ENCODE data around the gene RPTOR.

Gene RPTOR

GRCh38 chr17:80856863-80857755 lies 312.5 kb downstream of the RPTOR start:
- FAIRE-seq = no peak

GRCh38 chr17:80857756-80858171 lies 313.1 kb downstream of the RPTOR start:
- FAIRE-seq = no peak

DNA sequence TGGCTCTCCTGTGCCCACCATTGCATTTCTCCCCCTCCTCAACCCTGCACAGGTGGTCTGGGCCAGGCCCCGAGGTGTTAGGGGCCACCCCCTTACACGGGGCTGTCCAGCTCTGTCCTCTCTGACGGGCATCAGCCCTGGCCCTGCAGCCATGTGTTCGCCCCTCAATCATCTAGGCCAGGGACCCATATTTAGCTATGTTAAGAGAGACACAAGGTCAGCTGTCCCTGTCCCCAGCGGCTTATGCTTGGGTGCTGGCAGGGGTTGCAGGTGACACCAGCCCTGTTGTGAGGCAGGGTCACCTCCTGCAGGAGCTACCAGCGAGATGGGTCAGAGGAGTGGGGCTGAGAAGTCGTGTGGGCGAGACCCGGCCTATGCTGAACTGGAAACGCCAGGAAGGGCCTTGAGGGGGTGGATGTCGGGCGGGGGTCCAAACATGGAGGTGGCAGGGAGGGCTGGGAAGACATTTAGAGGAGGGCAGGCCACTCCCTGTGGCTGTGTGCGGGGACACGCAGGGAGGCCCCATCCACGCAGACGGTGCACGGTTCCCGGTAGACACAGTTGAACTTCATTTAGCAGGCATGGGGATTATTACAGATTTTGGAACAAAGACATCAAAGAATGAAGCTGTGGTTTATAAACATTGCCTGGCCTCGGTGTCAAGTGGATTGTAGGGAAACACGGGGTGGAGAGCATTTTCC lies 313.8 kb downstream of the RPTOR start:
- no peak for FAIRE-seq

GRCh38 chr17:80859002-80859941 lies 314.6 kb downstream of the RPTOR start:
- FAIRE-seq = no peak

GRCh38 chr17:80860101-80860671 lies 315.5 kb downstream of the RPTOR start:
- no peak for FAIRE-seq

DNA sequence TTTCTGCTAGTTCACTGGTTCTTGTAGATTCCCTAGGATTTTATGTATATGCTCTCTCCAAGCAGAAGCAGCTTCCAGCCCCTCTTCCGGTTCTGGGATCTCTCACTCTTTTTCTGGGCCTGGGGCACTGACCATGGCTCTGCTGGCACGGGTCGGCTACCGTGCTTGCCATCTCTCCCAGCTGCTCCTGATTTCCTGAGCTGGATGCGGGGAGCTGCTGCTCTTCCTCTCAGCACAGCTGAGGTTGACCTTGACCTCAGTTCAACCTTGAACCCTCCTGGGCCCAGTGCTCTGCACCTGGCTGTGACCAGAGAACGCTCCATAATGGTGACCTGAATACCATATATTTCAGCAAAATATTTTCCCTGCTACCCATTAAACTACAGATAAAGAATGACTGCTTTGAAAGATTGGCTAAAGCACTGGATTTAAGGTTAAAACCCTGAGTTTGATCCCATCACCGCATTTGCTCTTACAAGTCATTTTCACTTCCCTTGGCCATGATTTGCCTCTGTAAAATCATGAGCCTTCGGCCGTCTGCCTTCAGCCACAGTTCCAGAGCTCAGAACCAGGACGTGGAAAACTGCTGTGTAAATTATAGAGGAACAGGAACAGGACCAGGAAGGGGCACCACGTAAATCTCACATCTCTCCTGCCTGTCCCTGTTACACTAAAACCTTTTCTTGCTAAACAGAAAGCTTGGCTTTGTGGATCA lies 316.2 kb downstream of the RPTOR start:
- FAIRE-seq = no peak

GRCh38 chr17:80861418-80861815 lies 316.8 kb downstream of the RPTOR start:
- FAIRE-seq = no peak

DNA sequence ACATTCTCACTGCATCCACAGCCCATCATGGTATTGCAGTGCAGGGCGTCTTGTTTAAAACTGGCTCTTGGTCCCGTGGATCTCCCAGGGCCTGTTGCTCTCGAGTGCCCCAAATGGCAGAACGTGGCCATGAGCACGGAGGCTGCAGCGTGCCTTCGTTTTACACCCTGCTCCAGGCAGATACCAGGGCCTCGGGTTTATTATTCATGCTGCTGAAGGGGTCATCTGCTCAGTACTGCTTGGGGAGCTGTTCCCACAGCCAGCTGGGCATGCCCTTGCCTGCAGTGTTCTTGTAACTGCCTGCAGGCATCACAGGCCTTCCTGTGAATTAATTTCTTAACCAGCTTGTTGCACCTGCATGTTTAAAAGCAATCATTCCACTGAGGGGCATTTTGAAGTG lies 317.3 kb downstream of the RPTOR start:
- FAIRE-seq = no peak

GRCh38 chr17:80862481-80862961 lies 317.9 kb downstream of the RPTOR start:
- FAIRE-seq = no peak

GRCh38 chr17:80862978-80863377 lies 318.3 kb downstream of the RPTOR start:
- FAIRE-seq = no peak

GRCh38 chr17:80863626-80864025 lies 319.0 kb downstream of the RPTOR start:
- FAIRE-seq = no peak

DNA sequence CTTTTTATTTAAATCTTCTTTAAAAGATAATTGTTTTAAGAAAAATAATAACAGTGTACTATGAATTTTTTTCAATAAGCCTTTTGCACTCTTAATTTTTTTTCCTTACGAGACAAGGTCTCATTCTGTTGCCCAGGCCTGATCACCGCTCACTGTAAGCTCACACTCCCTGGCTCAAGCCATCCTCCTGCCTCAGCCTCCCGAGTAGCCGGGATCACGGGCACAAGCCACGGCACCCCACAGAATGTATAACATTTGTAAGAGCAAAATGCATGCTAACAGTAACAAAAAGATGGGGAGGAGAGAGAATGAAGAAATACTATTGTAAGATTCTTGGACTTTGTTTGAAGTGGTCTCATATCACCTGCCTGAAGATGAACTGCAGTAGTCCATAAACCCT lies 320.1 kb downstream of the RPTOR start:
- no peak for FAIRE-seq

- FAIRE-seq = peak; percentile 98
Measured at GRCh38 chr17:80866050-80866793, 321.6 kb downstream of the RPTOR start.

DNA sequence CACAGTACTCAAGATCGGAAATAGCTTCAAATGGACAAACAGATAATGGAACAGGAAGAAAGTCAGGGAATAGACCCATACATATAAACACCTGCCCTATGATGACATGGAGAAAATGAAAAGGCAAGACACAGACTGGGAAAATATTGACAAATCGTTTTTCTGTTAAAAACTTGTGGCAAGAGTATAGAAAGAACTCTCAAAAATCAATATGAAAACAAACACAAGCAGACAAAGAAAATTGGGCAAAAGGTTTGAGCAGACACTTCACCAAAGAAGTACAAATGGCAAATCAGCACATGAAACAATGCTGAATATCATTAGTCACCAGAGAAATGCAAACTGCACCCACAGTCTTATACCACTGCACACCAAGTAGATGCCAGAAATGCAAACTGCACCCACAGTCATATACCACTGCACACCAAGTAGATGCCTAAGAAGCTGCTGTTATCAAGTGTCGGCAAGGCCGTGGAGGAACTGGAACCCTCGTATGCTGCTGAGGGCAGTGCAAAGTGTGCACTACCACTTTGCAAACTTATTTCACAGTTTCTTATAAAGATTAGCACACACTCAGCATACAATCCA lies 323.5 kb downstream of the RPTOR start:
- no peak for FAIRE-seq

GRCh38 chr17:80869481-80870145 lies 325.0 kb downstream of the RPTOR start:
- no peak for FAIRE-seq

DNA sequence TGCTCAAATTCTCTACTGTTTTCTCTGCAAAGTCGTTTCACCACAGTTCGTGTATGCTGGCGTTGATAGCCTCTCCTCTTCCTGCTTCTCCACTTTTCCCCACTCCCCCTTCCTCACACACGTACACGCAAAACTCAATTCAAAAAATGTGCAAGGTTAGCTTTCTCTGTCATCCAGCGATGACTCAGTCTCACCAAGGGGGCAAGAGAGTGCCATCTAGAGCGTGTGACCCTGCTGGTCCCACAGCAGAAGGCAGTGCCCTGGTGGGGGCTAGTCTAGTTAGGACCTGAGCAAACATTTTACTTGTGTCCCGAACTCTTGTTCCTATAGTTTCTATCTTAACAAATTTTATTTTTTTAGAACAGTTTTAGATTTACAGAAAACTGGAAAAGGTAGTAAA lies 325.8 kb downstream of the RPTOR start:
- no peak for FAIRE-seq

GRCh38 chr17:80871341-80871740 lies 326.7 kb downstream of the RPTOR start:
- FAIRE-seq = no peak

GRCh38 chr17:80872001-80872500 lies 327.4 kb downstream of the RPTOR start:
- FAIRE-seq = no peak

GRCh38 chr17:80872501-80873306 lies 328.1 kb downstream of the RPTOR start:
- FAIRE-seq = no peak

All from G401.6 (cell line).